HG03565 (cell line): ENCODE data around the gene SLC17A8.
"Not testable (repeated sequence)": the region's sequence is repeated elsewhere in the genome, so short reads cannot be mapped to it uniquely, and the experiment has no call there.

Experiments used
- ATAC-seq: cut with Tn5 transposase; IDR thresholded peaks from one replicate; pipeline ENCODE4 v1.9.1; 2021; ENCODE audit warnings: mild to moderate bottlenecking, moderate library complexity; ENCODE audit not compliant: unreplicated experiment

SLC17A8 gene

DNA sequence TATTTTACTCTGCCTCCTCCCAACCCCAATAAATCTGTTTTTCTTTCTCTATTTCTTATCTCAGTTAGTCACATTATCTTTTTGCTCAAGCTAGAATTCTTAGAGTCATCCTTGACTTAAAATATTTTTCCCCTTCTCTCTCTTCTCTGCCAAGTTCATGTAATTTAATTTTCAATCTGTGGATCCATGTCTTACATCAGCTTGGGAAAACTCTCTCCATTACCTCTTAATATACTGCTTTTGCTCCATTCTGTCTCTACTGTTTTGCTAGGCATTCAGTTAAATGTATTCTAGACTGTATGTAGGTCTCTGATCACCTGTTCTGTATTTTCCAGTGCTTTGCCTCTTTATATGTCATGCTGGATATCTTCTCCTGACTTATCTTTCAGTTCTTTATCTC lies 65.8 kb downstream of the SLC17A8 start:
- no peak for ATAC-seq

DNA sequence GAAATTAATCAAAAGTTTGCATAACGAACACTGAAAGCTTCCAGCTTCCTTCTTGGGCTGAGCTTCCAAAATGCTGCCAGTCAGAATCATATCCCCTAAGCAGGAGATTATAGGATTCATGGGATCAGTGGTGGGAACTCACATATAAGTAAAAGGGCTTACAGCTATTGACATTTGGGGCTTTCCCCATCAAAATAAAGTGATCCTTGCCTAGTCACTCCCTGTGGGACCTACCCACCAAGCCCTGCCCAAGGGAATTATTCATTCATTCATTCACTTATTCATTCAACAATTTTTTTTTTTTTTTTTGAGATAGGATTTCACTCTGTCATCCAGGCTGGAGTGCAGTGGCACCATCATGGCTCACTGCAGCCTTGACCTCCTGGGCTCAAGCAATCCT lies 69.3 kb downstream of the SLC17A8 start:
- ATAC-seq, result no peak

DNA sequence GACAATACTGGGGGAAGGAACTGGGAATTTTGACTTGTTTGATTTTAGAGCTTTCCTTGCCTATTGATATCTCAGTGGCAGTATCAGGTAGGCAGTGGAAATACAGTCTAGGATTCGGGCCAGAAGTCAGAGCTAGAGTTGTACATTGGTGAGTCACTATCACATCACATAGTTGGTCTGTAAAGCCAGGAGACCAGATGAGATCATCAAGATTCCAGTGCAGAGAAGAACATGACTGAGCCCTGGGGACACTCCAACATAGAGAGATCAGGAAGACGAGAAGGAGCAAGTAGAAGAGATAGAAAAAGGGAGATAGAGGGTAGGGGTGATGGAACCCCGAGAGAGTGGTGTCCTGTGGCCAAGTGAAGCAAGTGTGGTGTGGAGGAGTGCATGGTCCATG lies 70.2 kb downstream of the SLC17A8 start:
- no peak for ATAC-seq

DNA sequence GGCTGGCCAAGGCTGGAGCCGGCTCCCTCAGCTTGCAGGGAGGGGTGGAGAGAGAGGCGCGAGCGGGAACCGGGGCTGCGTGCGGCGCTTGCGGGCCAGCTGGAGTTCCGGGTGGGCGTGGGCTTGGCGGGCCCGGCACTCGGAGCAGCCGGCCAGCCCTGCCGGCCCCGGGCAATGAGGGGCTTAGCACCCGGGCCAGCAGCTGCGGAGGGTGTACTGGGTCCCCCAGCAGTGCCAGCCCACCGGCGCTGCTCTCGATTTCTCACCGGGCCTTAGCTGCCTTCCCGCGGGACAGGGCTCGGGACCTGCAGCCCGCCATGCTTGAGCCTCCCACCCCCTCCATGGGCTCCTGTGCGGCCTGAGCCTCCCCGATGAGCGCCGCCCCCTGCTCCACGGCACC lies 73.4 kb downstream of the SLC17A8 start:
- not testable (repeated sequence) for ATAC-seq

DNA sequence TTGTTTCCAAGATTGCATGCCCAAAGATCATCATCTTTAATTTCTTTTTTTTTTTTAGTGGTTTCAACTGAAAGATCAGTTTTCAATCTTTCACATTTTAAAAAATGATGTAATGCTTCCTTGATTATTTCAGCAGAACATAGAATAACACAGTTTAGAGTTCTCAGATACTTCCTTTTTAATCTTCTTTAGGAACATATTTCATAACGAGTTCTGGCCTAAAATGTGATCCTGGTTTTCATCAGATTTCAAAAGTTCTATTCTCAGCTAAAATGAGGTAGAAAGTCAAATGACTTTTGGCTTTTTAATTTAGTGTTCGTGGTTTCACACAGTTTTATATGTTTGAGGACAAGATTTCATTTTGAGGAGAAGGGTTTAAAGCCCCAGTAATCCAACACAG lies 76.8 kb downstream of the SLC17A8 start:
- ATAC-seq, result no peak

DNA sequence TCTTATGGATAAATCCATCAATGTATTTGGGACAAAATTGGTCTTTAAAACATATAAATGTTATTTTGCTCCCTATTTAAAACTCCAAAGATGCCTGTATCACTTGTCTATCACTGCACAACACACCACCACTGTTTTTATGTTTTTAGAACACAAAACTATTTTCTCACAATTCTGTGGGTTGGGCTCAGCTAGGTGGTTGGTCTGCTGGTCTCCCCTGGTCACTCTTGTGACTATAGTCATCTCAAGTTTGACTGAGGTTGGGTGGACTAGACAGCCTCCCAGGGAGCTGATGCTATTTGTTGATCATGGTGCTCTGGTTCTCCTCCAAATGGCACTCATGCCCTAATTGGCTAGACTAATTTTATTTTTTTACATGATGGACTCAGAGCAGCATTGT lies 77.3 kb downstream of the SLC17A8 start:
- no peak for ATAC-seq

DNA sequence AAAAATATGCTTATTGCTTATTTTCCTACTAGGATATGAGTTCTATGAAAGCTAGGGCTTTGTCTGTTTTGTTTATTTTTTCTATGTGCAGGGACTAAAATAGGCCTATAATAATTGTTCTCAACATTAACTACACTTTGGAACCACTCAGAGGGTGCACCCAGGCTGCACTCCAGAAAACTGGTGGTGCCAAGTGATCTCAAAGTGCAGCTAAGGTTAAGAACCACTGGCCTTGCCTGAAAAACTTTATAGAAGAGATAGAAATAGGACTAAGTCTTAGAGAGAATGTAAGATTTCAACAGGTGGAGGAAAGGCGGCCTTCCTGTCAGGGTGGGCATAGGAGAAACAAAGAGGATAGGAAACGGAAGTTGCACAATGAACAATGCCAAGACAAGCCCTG lies 79.1 kb downstream of the SLC17A8 start:
- ATAC-seq, result no peak

DNA sequence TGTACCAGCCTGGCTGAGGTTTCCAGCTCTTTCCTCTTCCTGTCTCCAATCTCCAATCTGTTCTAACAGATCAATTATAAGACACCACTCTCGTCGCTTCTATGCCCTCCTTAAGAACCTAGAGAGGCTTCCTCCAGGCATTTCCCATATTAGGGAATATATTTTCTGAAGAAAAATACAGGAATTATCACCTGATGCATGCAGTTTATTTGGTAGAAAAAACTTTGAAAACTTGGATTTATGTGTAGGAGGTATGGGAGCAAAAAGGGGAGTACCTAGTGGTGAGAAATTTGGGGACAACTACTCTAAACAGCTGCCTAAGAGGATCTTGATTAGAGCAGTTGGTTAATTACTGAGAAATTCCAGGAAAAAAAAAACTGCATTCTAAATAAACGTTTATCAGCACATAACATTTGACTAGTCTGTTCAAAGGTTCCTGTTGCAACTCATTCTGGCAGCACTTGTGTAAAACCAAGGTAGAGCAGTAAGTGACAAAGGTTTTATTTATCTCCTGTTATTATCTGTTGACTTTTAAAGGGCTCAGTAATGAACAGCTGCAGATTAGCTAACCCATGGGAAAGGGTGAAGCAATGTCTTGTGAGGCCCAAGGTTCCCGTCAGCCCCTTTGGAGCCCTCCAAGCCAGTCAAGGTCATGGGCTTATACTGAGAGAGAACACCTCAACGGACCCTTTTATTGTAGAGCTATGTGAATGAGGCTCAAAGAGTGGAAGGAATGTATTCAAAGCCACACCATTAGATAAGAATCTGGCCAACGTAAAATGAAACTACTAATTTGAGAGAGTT lies 80.4 kb downstream of the SLC17A8 start:
- ATAC-seq, result no peak

DNA sequence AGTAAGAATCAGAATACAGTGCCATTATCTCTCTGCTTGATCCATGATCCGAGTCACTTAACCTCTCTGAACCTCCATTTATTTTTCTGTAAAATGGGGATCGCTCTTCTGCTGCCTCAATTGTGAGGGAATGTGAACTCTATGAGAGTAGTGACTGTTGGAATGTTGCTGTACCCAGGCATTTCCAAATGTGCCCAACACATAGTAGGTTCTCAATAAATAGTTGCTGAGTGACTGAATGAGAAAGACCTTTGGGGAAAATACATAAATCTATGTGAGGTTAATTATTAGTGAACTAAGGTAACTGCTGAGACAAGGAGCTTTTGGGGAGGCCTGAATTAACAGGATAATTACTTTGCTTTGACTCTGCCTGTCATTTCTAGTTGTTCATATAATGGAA lies 82.9 kb downstream of the SLC17A8 start:
- ATAC-seq, result no peak

DNA sequence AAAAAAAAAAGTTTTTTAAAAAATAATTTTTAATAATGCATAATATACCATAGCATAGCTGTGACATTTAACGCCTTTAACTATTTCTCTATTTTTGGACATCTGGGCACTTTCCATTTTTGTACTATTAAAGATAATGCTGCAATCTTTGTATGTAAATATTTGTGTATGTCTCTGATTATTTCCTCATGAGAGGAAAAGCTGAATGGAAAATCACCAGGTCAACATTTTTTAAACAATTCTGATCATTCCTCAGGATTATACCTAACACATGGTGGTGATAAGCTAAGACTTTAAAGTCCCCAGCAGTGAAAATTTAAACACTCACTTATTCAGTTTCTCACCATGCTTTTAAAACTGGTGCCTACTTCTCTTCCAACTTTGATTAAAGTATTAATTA lies 85.5 kb downstream of the SLC17A8 start:
- no peak for ATAC-seq

DNA sequence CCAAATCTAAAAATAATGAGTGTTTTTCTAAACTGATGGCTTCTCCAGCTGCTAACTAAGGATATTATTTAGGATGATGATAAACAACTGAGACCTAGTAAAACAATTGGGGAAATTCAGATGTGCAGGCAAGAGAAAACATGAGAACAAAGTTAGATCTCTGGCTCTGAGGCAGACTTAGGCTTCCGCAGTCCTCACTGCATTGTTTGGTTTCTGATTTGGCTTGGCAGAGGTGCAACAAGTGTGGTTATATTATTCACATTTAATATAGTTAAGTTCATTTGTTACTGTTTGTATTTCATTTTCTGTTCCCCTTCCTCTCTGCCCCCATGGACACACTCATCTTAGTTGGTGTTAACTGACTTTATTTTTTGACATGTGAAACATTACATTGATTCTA lies 86.6 kb downstream of the SLC17A8 start:
- no peak for ATAC-seq

DNA sequence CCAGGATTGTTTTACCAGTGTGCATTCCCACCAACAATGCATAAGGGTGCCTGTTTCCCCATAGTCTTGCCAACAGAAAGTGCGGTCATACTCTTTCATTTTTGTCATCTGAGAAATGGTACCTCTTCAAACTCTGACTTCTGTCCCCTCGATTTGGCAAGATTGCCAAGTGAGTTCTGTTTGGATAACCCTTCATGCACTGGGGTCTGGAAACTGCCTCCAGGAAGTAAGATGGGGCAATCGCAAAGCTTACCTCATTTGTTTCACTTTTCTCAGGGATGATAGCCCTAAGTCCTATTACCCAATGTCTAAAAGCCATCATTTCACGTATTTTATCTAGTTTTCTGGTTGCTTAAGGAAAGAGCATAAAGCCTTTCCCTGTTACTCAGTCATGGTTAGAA lies 88.2 kb downstream of the SLC17A8 start:
- ATAC-seq, result no peak

DNA sequence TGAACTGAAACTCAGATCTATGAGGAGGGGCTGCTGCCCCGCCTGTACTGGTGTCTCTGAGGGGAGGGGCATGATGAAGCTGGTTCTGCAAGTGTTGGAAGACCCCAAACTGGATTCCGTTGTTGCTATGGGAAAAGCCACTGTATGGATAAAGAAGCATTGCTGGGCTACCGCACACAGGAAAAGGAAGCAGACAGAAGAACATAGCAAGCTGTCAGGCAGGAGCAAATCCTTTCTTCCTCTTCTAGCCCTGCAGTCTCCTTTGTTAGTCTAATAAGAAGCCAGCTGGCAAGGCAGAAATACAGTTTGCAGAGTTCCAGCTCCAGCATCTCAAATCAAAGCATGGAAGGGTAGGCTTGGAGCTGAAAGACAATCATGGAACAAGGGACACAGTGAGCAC lies 90.5 kb downstream of the SLC17A8 start:
- no peak for ATAC-seq

DNA sequence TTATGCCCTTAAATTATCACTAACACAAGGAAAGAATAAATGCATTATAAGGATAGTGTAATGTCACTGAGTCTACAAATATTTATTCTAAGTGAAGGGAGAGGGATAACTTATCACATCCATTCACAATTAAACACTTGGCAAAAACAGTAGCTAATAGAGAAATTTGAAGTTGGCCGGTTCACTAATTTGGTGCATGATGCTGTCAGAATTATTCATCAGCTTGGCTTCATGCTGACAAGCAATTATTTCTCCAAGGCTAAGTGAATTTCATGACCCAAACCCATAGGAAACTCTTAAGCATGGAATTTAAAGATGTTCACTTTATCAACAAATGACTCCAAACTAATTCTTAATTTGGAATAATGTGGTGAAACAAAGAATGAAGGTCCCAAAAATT lies 91.8 kb downstream of the SLC17A8 start:
- ATAC-seq, result no peak

DNA sequence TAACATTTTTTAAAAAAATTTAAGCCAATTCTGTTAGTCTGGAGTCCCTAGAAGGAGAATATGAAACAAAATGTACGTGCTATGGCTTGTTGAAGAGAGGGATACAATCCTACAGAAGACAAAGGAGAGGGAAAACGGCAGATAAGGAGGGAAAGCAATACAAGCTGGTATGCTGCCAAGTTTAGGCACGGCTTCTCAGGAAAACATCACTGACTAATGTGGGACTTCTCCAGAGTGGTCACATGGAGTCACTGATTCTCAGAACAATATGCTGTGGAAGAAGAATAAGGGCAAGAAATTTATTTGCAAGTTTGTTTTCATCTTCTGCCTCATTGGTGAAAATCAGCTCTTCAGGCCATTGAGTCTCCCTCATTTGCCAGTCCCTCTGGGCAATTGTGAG lies 93.9 kb downstream of the SLC17A8 start:
- ATAC-seq, result no peak

DNA sequence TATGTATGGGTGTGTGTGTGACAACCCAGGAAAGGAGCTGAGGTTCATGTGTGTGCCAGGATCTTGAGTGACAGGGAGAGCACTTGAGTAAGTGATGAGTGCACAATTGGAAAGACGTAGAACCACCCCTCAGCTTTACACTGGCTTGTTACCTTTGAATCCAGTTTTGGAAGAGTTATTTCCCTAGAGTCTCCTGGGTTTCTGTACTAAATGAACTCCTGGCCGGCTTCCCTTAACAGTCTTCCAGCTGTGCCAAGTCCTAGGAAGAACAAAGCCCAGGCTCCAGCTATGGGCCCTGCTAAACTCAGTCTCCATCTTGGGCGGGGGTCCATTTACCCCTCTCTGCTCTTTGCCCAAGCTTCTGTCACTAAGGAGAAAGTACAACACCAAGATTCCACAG lies 97.1 kb downstream of the SLC17A8 start:
- no peak for ATAC-seq

DNA sequence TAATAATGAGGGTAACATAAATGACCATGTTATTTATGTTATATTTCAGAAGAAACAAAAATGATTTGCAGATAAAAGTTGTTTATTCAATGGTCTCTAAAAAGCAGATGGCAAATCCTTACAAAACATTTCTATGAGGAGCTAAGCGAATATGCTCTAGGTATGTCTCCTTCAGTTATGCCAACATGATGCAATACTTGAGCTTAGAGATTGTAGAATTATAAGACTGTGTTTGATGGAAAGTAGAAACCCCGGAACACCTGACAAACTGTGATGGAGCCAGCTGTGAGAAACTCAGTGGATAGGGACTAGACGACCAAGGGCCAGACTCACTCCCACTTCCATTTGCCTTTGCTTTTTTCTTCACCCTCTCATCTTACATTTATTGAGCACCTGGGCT lies 99.0 kb downstream of the SLC17A8 start:
- ATAC-seq, result no peak

DNA sequence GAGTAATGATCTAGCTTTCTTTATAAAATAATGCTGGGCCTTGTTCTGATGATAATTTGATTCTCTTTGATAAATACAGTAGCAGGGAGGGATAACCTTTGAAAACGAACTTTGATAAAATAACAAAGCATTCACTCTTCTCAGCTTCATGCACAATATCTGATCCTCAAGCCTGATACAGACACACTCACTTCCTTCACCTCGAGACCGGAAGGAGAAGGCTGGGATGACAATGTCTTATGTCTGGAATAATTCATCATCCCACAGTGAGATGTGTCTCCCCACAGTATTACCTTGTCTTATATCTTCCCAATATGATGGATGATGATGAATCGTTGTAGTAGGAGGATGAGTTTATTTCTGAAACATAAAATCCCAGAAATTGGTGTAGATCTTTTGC lies 101.3 kb downstream of the SLC17A8 start:
- ATAC-seq, result no peak

DNA sequence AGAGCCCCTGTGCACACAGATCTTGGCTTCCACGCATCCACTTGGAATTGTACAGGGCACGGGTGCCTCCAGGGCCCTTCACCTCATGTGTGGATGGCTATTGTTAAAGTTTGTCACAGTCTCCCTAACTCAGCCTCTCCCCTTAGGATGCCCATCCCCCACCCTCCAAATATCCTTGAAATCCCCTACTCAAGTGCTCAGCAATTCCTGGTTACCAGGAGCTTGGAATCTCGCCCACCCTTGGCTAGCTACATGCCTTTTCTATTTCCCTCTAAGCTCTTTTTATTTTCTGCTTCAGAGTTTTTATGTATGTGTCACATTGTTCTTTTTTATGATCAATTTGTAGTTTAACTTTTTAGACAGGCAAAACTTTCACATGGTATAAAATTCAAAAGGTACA lies 103.8 kb downstream of the SLC17A8 start:
- ATAC-seq, result no peak

DNA sequence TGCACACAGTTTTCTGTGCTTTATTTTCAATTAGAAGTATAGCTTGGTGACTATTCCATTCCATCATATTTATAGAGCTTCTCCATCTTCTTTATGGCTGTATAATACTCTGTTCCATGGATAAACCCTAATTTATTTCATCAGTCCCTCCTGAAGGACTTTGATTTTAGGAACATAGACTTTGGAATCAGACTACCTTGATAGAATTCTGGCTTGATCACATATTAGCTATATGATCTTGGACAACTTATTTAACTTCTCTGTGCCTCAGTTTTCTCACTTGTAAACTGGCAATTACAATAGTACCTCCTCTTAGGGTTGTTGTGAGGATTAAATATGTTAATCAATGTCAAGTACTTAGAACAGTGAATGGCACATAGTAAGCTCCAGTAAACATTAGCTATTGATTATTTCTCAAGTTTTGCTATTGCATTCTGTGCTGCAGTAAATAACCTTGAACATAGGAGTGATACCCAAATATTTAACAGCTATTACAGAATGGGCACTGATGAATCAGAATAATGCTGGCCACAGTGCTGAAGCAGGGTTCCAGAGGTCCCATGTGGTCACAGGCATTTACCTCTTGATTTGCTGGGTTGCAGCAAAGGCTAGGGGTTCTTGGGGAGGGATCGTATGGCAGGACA lies 104.6 kb downstream of the SLC17A8 start:
- no peak for ATAC-seq

DNA sequence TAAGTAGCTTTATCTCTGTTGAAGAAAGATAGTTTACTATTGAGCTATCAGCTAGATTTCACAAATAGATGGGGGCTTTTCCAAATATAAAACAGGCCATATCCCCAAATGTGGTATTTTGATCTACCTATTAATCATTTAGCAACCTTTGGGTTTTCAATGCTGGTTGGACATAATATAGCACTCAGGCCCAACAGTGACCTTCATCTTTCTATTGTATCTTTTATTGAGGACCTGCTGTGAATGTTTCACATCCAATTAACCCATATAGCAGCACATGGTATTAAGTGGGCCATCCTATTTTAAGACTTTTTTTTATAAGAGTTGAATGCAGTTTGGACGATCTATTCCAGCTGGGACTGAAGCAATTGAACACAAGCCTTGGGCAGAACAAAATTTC lies 106.8 kb downstream of the SLC17A8 start:
- no peak for ATAC-seq

DNA sequence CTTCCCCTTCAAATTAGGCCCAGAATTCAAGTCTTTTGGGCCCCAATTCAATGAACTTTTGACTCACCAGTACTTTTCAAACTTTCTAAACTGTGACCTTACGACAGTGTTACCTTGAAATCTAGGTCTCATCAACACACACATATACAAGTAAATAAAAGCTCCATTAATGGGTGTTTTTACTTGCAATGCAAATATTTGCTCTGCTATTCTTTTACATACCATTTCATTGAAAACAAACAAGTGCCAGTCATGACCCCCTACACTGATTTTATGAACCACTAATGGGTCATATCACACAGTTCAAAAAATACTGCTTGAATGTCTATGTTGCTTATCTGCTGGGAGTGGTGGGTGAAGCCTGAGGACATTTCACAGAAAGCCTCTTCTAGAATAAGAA lies 107.7 kb downstream of the SLC17A8 start:
- no peak for ATAC-seq

DNA sequence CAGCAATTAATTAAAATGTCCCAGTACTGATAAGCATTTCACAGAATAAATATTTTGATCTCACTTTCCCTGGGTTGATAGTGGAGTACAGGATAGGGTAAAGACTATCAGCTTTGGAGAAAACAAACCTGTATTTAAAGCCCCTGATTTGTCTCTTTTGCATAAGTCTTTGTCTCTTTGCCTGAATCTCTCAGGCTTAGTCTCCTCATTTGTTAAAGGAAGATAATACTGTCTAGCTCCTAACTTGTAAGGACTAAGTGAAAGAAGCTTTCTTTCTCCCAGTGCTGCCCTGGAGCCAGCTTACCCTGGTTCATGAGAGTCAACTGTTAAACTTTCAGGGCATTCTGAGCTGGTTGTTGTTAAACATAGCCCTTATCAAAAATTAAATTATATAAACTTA lies 111.3 kb downstream of the SLC17A8 start:
- ATAC-seq, result no peak
